ENCODE data around the gene PTGFRN.

Gene PTGFRN

DNA sequence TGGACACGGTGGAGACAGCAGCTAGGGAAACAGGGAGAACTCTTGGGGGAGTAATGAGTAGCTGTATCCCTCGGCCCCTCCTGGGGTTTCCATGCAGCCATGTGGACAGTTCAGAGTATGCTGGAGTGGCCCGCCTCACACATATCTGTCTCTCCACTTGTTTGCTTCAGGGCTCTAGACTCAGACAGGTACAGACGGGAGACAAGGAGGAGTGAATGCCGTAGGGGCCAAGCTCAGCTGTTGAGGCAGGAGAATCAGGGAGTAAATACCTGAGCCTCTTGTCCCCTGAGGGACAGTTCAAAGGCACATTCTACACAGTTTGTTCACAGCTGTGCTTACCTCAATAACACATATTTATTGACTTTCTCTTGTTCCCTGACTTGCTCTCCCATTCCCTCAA lies 7.7 kb upstream of the PTGFRN start:
- TF ChIP-seq ZFP3 (CRISPR knock-in tag; IDR thresholded peaks at IDR 0.05), result no peak
- TF ChIP-seq SNAI2 (CRISPR knock-in tag; IDR thresholded peaks at IDR 0.05), result no peak
- TF ChIP-seq, protein P1, sequence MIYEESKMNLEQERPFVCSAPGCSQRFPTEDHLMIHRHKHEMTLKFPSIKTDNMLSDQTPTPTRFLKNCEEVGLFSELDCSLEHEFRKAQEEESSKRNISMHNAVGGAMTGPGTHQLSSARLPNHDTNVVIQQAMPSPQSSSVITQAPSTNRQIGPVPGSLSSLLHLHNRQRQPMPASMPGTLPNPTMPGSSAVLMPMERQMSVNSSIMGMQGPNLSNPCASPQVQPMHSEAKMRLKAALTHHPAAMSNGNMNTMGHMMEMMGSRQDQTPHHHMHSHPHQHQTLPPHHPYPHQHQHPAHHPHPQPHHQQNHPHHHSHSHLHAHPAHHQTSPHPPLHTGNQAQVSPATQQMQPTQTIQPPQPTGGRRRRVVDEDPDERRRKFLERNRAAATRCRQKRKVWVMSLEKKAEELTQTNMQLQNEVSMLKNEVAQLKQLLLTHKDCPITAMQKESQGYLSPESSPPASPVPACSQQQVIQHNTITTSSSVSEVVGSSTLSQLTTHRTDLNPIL (CRISPR knock-in tag; IDR thresholded peaks at IDR 0.05; ENCODE audit: low read depth), result no peak
- TF ChIP-seq, protein P2, sequence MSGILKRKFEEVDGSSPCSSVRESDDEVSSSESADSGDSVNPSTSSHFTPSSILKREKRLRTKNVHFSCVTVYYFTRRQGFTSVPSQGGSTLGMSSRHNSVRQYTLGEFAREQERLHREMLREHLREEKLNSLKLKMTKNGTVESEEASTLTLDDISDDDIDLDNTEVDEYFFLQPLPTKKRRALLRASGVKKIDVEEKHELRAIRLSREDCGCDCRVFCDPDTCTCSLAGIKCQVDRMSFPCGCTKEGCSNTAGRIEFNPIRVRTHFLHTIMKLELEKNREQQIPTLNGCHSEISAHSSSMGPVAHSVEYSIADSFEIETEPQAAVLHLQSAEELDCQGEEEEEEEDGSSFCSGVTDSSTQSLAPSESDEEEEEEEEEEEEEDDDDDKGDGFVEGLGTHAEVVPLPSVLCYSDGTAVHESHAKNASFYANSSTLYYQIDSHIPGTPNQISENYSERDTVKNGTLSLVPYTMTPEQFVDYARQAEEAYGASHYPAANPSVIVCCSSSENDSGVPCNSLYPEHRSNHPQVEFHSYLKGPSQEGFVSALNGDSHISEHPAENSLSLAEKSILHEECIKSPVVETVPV (CRISPR knock-in tag; IDR thresholded peaks at IDR 0.05), result no peak
- TF ChIP-seq ISL1 (CRISPR knock-in tag; IDR thresholded peaks at IDR 0.05), result no peak
- TF ChIP-seq RARB (CRISPR knock-in tag; IDR thresholded peaks at IDR 0.05), result no peak
- TF ChIP-seq, protein P3, sequence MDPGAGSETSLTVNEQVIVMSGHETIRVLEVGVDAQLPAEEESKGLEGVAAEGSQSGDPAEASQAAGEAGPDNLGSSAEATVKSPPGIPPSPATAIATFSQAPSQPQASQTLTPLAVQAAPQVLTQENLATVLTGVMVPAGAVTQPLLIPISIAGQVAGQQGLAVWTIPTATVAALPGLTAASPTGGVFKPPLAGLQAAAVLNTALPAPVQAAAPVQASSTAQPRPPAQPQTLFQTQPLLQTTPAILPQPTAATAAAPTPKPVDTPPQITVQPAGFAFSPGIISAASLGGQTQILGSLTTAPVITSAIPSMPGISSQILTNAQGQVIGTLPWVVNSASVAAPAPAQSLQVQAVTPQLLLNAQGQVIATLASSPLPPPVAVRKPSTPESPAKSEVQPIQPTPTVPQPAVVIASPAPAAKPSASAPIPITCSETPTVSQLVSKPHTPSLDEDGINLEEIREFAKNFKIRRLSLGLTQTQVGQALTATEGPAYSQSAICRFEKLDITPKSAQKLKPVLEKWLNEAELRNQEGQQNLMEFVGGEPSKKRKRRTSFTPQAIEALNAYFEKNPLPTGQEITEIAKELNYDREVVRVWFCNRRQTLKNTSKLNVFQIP (CRISPR knock-in tag; IDR thresholded peaks at IDR 0.05; ENCODE audit: borderline replicate concordance, low read depth), result no peak
- TF ChIP-seq PPARA (CRISPR knock-in tag; IDR thresholded peaks at IDR 0.05; ENCODE audit: borderline replicate concordance), result no peak
- ATAC-seq, result no peak

DNA sequence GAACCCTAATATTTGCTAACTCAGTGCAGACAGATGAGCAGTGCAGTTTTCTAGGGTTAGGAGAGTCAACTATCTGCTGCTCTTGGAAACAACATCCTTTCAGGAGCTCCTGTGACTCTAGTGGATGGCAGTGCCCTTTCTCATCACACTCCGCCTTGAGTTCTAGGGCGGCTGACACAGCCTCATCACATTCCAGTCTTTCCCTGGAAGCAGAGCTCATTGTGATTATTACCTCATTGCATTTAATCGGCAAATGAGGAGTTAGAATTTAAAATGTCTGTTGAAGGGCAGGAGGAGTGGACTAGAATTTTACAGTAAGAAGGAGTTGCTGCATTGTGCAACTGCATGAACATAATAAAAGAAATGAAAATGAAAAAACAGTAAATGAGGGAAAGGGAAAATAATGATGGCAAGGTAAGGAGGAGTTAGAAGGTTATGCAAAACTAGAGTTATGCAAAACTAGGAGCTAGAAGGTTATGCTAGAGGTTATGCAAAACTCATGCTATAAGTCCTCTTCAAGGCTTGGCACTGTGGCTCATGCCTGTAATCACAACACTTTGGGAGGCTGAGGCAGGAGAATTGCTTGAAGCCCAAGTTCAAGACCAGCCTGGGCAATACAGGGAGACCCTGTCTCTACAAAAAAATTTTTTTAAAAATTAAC lies 6.9 kb upstream of the PTGFRN start:
- TF ChIP-seq TCF4 (CRISPR knock-in tag; IDR thresholded peaks at IDR 0.05; ENCODE audit: borderline replicate concordance), result no peak
- TF ChIP-seq, protein P4, sequence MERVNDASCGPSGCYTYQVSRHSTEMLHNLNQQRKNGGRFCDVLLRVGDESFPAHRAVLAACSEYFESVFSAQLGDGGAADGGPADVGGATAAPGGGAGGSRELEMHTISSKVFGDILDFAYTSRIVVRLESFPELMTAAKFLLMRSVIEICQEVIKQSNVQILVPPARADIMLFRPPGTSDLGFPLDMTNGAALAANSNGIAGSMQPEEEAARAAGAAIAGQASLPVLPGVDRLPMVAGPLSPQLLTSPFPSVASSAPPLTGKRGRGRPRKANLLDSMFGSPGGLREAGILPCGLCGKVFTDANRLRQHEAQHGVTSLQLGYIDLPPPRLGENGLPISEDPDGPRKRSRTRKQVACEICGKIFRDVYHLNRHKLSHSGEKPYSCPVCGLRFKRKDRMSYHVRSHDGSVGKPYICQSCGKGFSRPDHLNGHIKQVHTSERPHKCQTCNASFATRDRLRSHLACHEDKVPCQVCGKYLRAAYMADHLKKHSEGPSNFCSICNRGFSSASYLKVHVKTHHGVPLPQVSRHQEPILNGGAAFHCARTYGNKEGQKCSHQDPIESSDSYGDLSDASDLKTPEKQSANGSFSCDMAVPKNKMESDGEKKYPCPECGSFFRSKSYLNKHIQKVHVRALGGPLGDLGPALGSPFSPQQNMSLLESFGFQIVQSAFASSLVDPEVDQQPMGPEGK (CRISPR knock-in tag; IDR thresholded peaks at IDR 0.05; ENCODE audit: borderline replicate concordance), result no peak
- no peak for TF ChIP-seq ARNTL (CRISPR knock-in tag; IDR thresholded peaks at IDR 0.05; ENCODE audit: borderline replicate concordance, low read depth)
- no peak for TF ChIP-seq SNAI2 (CRISPR knock-in tag; IDR thresholded peaks at IDR 0.05)
- TF ChIP-seq ISL1 (CRISPR knock-in tag; IDR thresholded peaks at IDR 0.05), result no peak
- TF ChIP-seq ZC3H10 (CRISPR knock-in tag; IDR thresholded peaks at IDR 0.05), result no peak
- no peak for TF ChIP-seq ZFP30 (CRISPR knock-in tag; IDR thresholded peaks at IDR 0.05)
- no peak for TF ChIP-seq ZFP3 (CRISPR knock-in tag; IDR thresholded peaks at IDR 0.05)
- no peak for TF ChIP-seq CSDC2 (CRISPR knock-in tag; IDR thresholded peaks at IDR 0.05)
- TF ChIP-seq, protein P5, sequence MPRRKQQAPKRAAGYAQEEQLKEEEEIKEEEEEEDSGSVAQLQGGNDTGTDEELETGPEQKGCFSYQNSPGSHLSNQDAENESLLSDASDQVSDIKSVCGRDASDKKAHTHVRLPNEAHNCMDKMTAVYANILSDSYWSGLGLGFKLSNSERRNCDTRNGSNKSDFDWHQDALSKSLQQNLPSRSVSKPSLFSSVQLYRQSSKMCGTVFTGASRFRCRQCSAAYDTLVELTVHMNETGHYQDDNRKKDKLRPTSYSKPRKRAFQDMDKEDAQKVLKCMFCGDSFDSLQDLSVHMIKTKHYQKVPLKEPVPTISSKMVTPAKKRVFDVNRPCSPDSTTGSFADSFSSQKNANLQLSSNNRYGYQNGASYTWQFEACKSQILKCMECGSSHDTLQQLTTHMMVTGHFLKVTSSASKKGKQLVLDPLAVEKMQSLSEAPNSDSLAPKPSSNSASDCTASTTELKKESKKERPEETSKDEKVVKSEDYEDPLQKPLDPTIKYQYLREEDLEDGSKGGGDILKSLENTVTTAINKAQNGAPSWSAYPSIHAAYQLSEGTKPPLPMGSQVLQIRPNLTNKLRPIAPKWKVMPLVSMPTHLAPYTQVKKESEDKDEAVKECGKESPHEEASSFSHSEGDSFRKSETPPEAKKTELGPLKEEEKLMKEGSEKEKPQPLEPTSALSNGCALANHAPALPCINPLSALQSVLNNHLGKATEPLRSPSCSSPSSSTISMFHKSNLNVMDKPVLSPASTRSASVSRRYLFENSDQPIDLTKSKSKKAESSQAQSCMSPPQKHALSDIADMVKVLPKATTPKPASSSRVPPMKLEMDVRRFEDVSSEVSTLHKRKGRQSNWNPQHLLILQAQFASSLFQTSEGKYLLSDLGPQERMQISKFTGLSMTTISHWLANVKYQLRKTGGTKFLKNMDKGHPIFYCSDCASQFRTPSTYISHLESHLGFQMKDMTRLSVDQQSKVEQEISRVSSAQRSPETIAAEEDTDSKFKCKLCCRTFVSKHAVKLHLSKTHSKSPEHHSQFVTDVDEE (CRISPR knock-in tag; IDR thresholded peaks at IDR 0.05), result no peak
- TF ChIP-seq PPARA (CRISPR knock-in tag; IDR thresholded peaks at IDR 0.05; ENCODE audit: borderline replicate concordance), result no peak
- ATAC-seq, result no peak

DNA sequence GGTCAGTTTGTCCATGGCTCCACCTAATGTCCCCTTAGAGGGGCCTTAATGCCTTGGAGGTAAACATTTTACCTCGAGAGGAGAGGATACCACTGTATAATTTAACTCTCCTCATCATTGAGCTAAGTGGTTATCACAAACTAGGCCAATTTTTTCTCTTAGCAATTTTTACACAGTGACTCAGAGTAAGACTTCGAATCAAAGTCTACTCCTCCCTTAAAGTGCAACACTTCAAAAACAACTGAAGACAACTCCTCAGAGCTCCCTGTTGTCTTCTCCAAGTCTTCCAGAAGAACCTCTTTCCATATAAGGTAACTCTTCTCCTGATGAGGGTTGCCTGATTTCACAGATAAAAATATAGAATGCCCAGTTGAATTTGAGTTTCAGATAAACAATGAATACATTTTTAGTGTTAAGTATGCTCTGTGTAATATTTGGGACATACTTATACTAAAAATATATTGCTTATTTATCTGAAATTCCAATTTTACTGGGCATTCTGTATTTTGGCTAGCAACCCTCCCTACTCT lies 4.9 kb upstream of the PTGFRN start:
- ATAC-seq, result no peak
- TF ChIP-seq, protein P2 (CRISPR knock-in tag; IDR thresholded peaks at IDR 0.05), result no peak
- TF ChIP-seq ISL1 (CRISPR knock-in tag; IDR thresholded peaks at IDR 0.05), result no peak
- TF ChIP-seq, protein P5 (CRISPR knock-in tag; IDR thresholded peaks at IDR 0.05), result no peak
- TF ChIP-seq, protein P1 (CRISPR knock-in tag; IDR thresholded peaks at IDR 0.05; ENCODE audit: low read depth), result no peak
- TF ChIP-seq GLIS3 (CRISPR knock-in tag; IDR thresholded peaks at IDR 0.05), result no peak
- no peak for TF ChIP-seq ZNF565 (CRISPR knock-in tag; conservative IDR thresholded peaks at IDR 0.05; ENCODE audit: low read depth)
- no peak for TF ChIP-seq RARB (CRISPR knock-in tag; IDR thresholded peaks at IDR 0.05)
- TF ChIP-seq, protein P3 (CRISPR knock-in tag; IDR thresholded peaks at IDR 0.05; ENCODE audit: borderline replicate concordance, low read depth), result no peak
- no peak for TF ChIP-seq ARNTL (CRISPR knock-in tag; IDR thresholded peaks at IDR 0.05; ENCODE audit: borderline replicate concordance, low read depth)
- TF ChIP-seq CSDC2 (CRISPR knock-in tag; IDR thresholded peaks at IDR 0.05), result no peak
- no peak for TF ChIP-seq ZC3H10 (CRISPR knock-in tag; IDR thresholded peaks at IDR 0.05)
